ENCODE results near the gene RRP1B.

Gene RRP1B

DNA sequence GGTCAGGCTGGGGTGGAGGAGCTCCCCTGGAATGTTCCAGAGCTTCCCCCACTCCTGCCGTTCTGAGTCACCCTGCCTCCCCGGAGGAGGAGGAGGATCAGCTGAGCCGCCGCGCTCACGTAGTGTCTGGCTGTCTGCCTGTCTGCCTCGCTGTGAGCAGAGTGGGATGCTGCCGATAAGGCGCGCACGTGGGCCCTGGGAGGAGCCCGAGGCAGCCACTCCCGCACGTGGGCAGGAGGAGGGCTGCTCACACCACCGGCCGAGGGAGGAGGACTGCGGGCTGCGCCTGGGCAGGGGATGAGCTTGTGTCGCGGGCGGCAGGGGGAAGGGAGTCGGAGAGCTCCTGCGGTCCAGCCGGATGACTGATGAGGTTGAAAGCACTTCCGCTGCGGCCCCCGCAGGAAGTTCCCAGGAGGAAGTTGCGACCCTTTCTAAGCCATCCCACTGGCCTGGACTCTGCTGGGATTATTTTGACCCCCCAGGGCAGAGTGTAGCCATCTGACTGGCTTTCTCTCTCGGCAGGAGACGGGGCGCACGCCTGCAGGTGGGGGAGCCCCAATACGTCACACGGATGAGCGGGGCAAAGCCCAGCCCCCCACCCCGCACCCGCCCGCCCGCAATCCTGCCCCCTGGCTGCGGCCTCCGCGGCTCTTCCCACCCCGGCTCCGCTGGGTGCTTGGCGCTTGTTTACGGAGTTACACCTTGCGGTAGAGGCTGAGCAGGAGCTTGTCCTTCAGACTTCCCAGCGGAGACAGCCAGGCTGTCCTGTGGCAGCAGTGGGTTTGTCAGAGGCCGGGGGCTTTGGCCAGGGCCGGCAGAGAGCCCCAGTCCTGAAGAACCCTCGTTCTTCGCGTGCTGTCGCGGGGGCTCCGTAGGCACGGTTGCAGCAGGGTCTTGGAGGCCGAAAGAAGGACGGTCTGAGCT lies 69.4 kb downstream of the RRP1B start:
- DNase-seq, result peak; percentile 87

GRCh38 chr21:43731476-43731875 lies 72.1 kb downstream of the RRP1B start:
- DNase-seq, result no peak

- DNase-seq, result no peak
Observed at GRCh38 chr21:43731891-43732711, 72.7 kb downstream of the RRP1B start.

- DNase-seq, result no peak
Observed at GRCh38 chr21:43733060-43733459, 73.7 kb downstream of the RRP1B start.

DNA sequence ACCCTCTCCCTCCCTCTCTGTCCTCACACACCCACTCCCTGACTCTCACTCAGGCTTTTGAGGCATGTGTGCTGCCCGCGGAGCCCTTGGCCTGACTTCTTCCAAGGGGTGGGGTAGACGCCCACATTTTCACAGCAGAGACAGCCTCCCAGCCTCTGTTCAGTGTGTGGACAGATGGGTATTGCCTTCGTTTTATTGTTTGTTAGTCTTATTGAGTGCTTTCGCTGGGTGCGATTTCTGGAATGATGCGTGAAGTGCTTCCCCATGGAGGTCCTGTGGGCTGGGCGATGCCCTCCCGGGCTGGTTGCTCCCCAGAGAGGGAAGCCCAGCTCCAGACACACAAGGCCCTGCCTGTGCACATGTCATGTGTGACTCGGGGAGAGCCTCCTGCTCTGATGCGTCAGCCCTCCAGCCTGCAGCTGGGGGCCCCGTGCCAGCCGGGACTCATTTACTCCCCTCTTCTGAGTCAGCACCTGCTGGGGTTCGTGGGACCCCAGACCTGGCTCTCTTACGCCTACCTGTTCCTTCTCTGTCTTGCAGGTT lies 74.2 kb downstream of the RRP1B start:
- DNase-seq, result peak; percentile 39

GRCh38 chr21:43734131-43734927 lies 75.0 kb downstream of the RRP1B start:
- DNase-seq, result peak; percentile 48

GRCh38 chr21:43734928-43735229 lies 75.5 kb downstream of the RRP1B start:
- DNase-seq, result no peak

DNA sequence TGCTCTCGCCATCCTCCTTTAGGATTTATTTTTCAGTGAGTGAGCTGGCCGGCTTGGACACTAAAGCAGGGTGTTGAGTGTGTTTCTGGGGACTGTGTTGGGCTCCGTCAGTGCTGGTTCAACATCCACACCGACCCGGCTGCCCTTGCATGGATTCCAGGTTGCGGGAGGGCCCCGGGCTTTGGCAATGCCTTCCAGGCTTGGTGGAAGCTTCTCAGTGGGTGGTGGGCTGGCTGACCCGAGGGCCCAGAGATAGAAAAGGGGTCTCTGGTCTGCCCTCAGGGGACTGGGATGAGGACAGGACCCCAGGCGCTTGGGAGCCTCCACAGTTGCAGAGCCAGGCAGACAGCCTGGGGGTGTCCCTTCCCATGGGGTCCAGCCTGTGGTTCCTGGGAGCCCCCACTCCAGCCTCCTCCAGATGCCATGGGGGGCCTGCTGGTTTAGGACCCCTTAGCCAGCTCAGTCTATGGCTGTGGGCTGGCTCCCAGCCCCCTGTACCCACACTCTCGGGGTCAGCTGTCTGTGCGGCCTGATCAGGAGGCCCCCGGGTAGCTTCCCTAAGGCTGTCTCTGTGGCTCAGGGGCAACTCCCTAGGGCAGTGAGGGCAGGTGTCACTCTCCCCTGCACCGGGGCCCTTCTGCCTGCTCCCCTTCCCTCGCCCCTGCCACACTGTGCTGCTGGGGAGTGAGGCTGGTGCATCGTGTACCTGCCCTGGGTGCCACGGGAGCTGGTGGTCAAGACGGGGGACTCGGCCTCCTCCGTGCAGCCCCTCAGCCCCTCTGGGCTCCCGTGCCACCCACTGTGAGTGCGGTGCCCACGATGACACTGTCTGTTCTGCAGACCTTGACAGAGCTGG lies 76.1 kb downstream of the RRP1B start:
- DNase-seq, result no peak

DNA sequence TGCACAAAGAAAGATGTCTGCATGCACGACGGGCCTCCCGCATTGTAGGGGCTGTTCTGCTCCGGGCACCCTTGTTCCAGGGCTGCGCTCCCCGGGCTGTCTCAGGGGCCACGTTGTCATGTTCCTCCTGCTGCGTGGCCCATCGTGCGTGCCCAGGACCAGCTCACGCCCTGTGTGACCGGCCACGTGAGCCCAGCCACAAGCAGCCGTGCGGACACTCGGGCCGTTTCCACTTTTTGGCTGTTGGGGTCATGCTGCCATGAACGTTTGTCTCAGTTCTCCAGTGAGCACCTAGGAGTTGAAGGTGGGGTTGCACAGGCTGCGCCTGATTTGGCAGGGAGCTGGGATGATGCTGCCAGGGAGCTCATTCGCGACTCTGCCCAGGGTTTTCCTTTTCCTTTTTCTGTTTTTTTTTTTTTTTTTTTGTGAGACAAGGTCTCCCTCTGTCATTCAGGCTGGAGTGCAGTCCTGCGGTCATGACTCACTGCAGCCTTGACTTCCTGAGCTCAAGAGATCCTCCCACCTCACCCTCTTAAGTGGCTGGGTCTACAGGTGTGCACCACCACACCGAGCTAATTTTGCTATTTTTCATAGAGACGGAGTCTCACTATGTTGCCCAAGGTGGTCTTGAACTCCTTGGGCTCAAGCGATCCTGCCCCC lies 77.0 kb downstream of the RRP1B start:
- no peak for DNase-seq

GRCh38 chr21:43737158-43737950 lies 78.0 kb downstream of the RRP1B start:
- DNase-seq, result no peak

DNA sequence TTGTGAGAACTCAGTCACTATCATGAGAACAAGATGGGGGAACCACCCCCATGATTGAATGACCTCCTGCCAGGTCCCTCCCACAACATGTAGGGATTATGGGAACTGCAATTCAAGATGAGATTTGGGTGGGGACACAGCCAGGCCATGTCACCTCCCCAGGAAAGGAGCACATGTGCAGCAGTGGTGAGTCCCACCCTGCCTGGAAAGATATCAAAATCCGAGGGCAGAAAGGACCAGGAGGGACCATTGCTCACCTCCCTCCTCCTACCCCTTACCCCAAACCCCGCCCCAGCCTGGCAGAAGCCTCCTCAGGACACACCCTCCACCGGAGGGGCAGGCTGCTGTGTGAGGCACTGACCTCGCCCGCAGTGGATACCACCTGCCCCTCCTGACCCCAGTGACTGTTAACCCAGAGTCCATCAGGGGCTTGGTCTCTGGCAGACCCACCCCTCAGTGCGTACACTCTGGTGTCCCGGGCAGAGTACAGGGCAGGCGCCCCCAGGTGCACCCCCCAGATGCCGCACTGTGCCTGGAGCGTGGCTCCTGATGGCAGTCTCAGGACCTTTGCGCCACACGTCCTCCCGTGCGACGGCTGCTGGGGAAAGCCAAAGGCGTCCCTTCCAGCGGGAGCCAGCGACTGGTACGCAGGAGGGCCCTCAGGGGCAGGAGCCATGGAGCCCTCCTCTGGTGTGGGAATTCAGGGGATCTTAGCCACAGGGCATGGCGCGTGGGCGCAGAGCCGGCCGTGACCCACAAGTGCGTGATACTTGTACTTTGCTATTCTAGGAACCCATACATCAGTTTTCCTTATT lies 80.5 kb downstream of the RRP1B start:
- no peak for DNase-seq

DNA sequence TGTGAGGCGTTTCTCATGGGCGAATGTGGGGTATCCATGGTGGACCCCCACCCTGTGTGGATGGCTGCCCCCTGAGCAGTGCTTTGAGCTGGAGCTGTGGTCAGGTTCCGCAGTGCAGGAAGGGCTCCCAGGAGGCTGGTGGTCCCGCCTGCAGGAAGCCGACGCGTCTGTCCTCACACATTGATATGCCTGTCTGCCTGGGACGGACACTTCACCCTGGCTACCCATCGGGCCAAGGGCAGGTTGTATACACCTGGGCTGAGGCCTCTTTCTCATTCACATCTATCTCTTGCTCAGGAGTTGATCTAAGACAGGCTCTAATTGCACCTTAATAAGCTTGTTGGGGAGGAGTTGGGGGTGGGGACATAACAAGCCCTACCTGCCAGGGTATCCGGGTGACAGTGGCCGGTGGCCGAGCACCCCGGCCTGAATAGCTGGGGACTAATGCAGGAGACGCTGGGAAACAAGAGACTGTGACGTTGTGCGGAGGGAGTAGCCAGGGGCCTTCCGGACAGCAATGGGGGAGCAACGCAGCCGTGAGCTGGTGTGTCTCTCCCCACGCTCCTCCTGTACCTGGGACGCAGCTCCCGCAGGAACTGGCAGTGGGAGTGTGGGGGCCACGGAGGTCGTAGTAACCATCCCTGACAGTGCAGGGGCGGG lies 81.3 kb downstream of the RRP1B start:
- DNase-seq, result no peak

- no peak for DNase-seq
Observed at GRCh38 chr21:43741423-43742096, 82.2 kb downstream of the RRP1B start.

- DNase-seq, result no peak
Observed at GRCh38 chr21:43743947-43744346, 84.6 kb downstream of the RRP1B start.

- DNase-seq, result no peak
Observed at GRCh38 chr21:43744725-43745124, 85.4 kb downstream of the RRP1B start.
